Panc1 (cell line): ENCODE measurements around the gene SLC6A4.

Experiments used
- POLR2AphosphoS5 ChIP-seq: IDR thresholded peaks from 2 replicates; pipeline ENCODE4 v1.6.1; 2012; ENCODE audit warnings: mild to moderate bottlenecking, low read depth, low read length, moderate library complexity
- SIN3A ChIP-seq: IDR thresholded peaks from 2 replicates; pipeline ENCODE4 v1.6.1; 2012; ENCODE audit warnings: low read depth, mild to moderate bottlenecking, low read length, moderate library complexity, borderline replicate concordance; ENCODE audit not compliant: insufficient read depth
- TCF7L2 ChIP-seq: IDR thresholded peaks from 2 replicates; pipeline ENCODE4 v1.6.1; 2011; ENCODE audit warnings: mild to moderate bottlenecking, low read depth, low read length, inconsistent platforms
- TF ChIP-seq, protein P1 (sequence below): fragments of 450-650 bp; IDR thresholded peaks from 2 replicates; pipeline ENCODE4 v1.5.1; 2017; ENCODE audit warnings: mild to moderate bottlenecking
- TF ChIP-seq, protein P2 (sequence below), 2 experiments: IDR thresholded peaks; 2 replicates each; pipeline ENCODE4 v1.6.1; 2011 to 2012; ENCODE audit warnings: low read depth in 2 of 2, control low read depth in 1 of 2, low read length in 1 of 2, mild to moderate bottlenecking in 1 of 2, moderate library complexity in 1 of 2; ENCODE audit not compliant: insufficient read depth in 1 of 2

DNA sequence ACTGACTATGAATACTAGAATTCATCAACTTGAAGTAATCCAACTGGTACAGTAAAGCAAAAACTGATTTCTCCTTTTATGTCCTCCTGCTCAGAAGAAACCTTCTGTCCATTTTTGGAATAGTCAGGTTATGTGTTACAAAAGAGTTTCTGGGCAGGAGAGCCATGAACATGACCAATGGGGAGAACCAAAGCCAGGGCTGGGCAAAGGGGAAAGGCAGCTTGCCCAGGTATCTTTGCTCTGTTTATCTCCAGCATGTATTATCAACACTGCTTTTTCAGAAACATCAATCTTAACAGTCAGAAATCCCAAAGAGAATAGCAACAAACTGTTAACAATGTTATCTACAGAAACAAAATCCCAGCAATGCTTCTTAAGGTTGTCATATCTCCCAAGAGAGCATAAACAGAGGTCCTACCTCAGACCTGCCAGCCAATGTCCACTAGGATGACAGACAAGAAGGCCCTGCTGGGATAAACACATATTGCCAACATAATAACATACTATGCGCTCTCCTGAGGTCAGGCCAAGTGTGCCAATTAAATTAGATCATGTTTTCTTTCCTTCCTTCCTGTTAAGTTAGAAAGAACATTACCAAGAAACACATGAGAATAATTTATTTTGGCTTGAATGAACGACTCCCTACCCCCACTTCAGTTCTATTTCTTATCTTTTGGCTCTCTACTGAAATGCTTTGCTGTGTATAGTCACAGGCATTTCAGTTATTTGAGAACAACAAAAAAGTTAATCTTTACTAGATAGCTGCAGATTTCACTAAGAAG, 28.2 kb upstream of the SLC6A4 start:
- TF ChIP-seq, protein P1, sequence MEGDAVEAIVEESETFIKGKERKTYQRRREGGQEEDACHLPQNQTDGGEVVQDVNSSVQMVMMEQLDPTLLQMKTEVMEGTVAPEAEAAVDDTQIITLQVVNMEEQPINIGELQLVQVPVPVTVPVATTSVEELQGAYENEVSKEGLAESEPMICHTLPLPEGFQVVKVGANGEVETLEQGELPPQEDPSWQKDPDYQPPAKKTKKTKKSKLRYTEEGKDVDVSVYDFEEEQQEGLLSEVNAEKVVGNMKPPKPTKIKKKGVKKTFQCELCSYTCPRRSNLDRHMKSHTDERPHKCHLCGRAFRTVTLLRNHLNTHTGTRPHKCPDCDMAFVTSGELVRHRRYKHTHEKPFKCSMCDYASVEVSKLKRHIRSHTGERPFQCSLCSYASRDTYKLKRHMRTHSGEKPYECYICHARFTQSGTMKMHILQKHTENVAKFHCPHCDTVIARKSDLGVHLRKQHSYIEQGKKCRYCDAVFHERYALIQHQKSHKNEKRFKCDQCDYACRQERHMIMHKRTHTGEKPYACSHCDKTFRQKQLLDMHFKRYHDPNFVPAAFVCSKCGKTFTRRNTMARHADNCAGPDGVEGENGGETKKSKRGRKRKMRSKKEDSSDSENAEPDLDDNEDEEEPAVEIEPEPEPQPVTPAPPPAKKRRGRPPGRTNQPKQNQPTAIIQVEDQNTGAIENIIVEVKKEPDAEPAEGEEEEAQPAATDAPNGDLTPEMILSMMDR: no peak
- TF ChIP-seq SIN3A (no peak), POLR2AphosphoS5 (no peak), TCF7L2 (no peak)
- TF ChIP-seq, protein P2, sequence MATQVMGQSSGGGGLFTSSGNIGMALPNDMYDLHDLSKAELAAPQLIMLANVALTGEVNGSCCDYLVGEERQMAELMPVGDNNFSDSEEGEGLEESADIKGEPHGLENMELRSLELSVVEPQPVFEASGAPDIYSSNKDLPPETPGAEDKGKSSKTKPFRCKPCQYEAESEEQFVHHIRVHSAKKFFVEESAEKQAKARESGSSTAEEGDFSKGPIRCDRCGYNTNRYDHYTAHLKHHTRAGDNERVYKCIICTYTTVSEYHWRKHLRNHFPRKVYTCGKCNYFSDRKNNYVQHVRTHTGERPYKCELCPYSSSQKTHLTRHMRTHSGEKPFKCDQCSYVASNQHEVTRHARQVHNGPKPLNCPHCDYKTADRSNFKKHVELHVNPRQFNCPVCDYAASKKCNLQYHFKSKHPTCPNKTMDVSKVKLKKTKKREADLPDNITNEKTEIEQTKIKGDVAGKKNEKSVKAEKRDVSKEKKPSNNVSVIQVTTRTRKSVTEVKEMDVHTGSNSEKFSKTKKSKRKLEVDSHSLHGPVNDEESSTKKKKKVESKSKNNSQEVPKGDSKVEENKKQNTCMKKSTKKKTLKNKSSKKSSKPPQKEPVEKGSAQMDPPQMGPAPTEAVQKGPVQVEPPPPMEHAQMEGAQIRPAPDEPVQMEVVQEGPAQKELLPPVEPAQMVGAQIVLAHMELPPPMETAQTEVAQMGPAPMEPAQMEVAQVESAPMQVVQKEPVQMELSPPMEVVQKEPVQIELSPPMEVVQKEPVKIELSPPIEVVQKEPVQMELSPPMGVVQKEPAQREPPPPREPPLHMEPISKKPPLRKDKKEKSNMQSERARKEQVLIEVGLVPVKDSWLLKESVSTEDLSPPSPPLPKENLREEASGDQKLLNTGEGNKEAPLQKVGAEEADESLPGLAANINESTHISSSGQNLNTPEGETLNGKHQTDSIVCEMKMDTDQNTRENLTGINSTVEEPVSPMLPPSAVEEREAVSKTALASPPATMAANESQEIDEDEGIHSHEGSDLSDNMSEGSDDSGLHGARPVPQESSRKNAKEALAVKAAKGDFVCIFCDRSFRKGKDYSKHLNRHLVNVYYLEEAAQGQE (IDR thresholded peaks at IDR 0.05; ENCODE audit: insufficient read depth in 1 of 2, low read depth in 2 of 2, low read length in 1 of 2): no peak
